Measurements from ENCODE around the gene THOC1.

The THOC1 gene

GRCh38 chr18:212780-213179 is 55.1 kb downstream of the THOC1 start:
- DNase-seq: no peak

- DNase-seq: no peak
Measured at GRCh38 chr18:211582-211981, 56.3 kb downstream of the THOC1 start.

- DNase-seq: no peak
Measured at GRCh38 chr18:210733-211132, 57.1 kb downstream of the THOC1 start.

- DNase-seq: no peak
Measured at GRCh38 chr18:210075-210474, 57.8 kb downstream of the THOC1 start.

GRCh38 chr18:199768-200167 is 68.1 kb downstream of the THOC1 start:
- DNase-seq: no peak

- DNase-seq: no peak
Measured at GRCh38 chr18:199214-199613, 68.6 kb downstream of the THOC1 start.

GRCh38 chr18:195651-196050 is 72.2 kb downstream of the THOC1 start:
- no peak for DNase-seq

- DNase-seq: no peak
Measured at GRCh38 chr18:192801-193200, 75.0 kb downstream of the THOC1 start.

GRCh38 chr18:191725-192124 is 76.1 kb downstream of the THOC1 start:
- DNase-seq: no peak

- DNase-seq: no peak
Measured at GRCh38 chr18:189254-189653, 78.6 kb downstream of the THOC1 start.

GRCh38 chr18:183769-184168 is 84.1 kb downstream of the THOC1 start:
- DNase-seq: no peak

GRCh38 chr18:181711-182110 is 86.1 kb downstream of the THOC1 start:
- no peak for DNase-seq

- DNase-seq: no peak
Measured at GRCh38 chr18:179499-179898, 88.3 kb downstream of the THOC1 start.

GRCh38 chr18:172361-172760 is 95.5 kb downstream of the THOC1 start:
- DNase-seq: no peak
